ENCODE data around the gene MAP1S.

MAP1S gene

DNA sequence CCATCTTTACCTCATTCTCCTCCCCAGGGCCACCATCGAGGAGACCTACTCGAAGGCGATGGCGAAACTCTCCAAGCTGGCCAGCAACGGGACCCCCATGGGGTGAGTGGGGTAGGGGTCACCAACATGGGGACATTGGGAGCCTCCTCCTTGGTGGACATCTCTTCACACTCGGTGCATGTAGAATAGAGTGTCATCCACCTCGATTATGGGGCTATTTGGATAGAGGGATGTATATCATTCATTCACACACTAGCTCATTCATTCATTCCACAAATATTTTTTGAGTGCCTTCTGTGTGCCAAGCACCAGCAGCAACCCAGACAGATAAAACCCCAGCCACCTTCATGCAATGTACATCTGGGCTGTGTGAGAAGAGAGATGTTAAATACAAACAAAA lies 45.1 kb downstream of the MAP1S start:
- H3K9me3 ChIP-seq (ENCODE audit: severe bottlenecking) = no peaks in the 10 kb centered on the region
- H3K4me3 ChIP-seq (ENCODE audit: low read depth, low read length) = no peak overlapping the region
- no peaks in the 10 kb centered on the region for H3K27me3 ChIP-seq (ENCODE audit: insufficient read depth, low read depth, severe bottlenecking)
- TF ChIP-seq, protein P1, sequence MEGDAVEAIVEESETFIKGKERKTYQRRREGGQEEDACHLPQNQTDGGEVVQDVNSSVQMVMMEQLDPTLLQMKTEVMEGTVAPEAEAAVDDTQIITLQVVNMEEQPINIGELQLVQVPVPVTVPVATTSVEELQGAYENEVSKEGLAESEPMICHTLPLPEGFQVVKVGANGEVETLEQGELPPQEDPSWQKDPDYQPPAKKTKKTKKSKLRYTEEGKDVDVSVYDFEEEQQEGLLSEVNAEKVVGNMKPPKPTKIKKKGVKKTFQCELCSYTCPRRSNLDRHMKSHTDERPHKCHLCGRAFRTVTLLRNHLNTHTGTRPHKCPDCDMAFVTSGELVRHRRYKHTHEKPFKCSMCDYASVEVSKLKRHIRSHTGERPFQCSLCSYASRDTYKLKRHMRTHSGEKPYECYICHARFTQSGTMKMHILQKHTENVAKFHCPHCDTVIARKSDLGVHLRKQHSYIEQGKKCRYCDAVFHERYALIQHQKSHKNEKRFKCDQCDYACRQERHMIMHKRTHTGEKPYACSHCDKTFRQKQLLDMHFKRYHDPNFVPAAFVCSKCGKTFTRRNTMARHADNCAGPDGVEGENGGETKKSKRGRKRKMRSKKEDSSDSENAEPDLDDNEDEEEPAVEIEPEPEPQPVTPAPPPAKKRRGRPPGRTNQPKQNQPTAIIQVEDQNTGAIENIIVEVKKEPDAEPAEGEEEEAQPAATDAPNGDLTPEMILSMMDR (IDR thresholded peaks at IDR 0.05; ENCODE audit: low read depth, low read length) = no peak
- H3K36me3 ChIP-seq = peaks cover 7% of the 10 kb centered on the region; the same call in 1 of the 2 replicates
- H3K27ac ChIP-seq = no peak overlapping the region
- DNase-seq = no peak

DNA sequence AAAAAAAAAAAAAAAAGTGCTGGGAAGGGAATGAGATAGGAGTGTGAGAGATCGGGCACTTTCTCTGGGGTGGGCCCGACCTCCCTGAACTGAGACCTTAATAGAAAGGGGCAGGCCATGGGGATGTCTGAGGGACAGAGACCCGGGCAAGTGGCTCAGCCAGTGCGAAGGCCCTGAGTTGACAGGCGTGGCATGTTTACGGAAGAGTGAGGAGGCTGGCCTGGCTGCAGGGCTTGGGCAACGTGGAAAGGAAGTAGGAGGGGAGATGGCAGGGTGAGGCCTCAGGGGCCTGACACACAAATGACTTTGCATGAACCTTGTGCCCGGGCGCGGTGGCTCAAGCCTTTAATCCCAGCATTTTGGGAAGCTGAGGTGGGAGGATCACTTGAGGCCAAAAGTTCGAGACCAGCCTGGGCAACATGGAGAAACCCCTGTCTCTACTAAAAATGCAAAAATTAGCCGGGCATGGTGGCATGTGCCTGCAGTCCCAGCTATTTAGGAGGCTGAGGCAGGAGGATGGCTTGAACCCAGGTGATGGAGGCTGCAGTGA lies 45.9 kb downstream of the MAP1S start:
- TF ChIP-seq, protein P1 (IDR thresholded peaks at IDR 0.05; ENCODE audit: low read depth, low read length) = no peak
- peaks cover 7% of the 10 kb centered on the region; the same call in 1 of the 2 replicates for H3K36me3 ChIP-seq
- H3K4me3 ChIP-seq (ENCODE audit: low read depth, low read length) = no peak overlapping the region
- no peaks in the 10 kb centered on the region for H3K9me3 ChIP-seq (ENCODE audit: severe bottlenecking)
- DNase-seq = no peak
- no peak overlapping the region for H3K27ac ChIP-seq
- no peaks in the 10 kb centered on the region for H3K27me3 ChIP-seq (ENCODE audit: insufficient read depth, low read depth, severe bottlenecking)

- peak overlapping the region; percentile 40; the same call in 1 of the 2 replicates for H3K27ac ChIP-seq
- peak; percentile 94 for DNase-seq
- H3K9me3 ChIP-seq (ENCODE audit: severe bottlenecking) = no peaks in the 10 kb centered on the region
- no peaks in the 10 kb centered on the region for H3K27me3 ChIP-seq (ENCODE audit: insufficient read depth, low read depth, severe bottlenecking)
- H3K36me3 ChIP-seq = peaks cover 7% of the 10 kb centered on the region; the same call in 1 of the 2 replicates
- H3K4me3 ChIP-seq (ENCODE audit: low read depth, low read length) = peak overlapping the region; percentile 23
- TF ChIP-seq, protein P1 (IDR thresholded peaks at IDR 0.05; ENCODE audit: low read depth, low read length) = peak; percentile 99
Measured at GRCh38 chr19:17766543-17767131, 47.4 kb downstream of the MAP1S start.

- Histone ChIP-seq H3K27me3 (ENCODE audit: insufficient read depth, low read depth, severe bottlenecking) (no peaks in the 10 kb centered on the region), H3K27ac (no peak overlapping the region), H3K9me3 (ENCODE audit: severe bottlenecking) (no peaks in the 10 kb centered on the region), H3K4me3 (ENCODE audit: low read depth, low read length) (no peak overlapping the region), H3K36me3 (peaks cover 14% of the 10 kb centered on the region)
- no peak for DNase-seq
- TF ChIP-seq, protein P1 (IDR thresholded peaks at IDR 0.05; ENCODE audit: low read depth, low read length) = no peak
Measured at GRCh38 chr19:17767559-17767958, 48.3 kb downstream of the MAP1S start.

GRCh38 chr19:17770613-17771012 lies 51.3 kb downstream of the MAP1S start:
- Histone ChIP-seq H3K4me3 (ENCODE audit: low read depth, low read length) (no peak overlapping the region), H3K27me3 (ENCODE audit: insufficient read depth, low read depth, severe bottlenecking) (no peaks in the 10 kb centered on the region), H3K36me3 (peaks cover 9% of the 10 kb centered on the region), H3K9me3 (ENCODE audit: severe bottlenecking) (no peaks in the 10 kb centered on the region), H3K27ac (no peak overlapping the region)
- TF ChIP-seq, protein P1 (IDR thresholded peaks at IDR 0.05; ENCODE audit: low read depth, low read length) = no peak
- no peak for DNase-seq

DNA sequence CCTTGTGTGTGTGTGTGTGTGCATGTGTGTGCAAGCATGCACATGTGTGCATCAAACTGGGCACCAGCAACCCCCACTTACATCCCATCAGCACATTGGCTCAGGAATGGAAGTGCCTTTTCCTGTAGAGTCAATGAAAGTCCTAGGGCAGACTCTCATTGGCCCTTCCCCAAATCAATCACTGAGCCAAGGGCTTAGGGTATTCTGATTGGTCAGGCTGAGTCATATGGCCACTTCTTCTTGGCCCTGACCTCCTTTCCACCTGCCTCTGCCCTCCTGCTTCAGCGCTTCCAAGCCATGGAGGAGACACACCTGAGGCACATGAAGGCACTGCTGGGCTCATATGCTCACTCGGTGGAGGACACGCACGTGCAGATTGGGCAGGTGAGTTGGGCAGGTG lies 52.9 kb downstream of the MAP1S start:
- no peak for DNase-seq
- Histone ChIP-seq H3K27me3 (ENCODE audit: insufficient read depth, low read depth, severe bottlenecking) (no peaks in the 10 kb centered on the region), H3K27ac (no peak overlapping the region), H3K36me3 (peaks cover 9% of the 10 kb centered on the region), H3K9me3 (ENCODE audit: severe bottlenecking) (no peaks in the 10 kb centered on the region), H3K4me3 (ENCODE audit: low read depth, low read length) (no peak overlapping the region)
- TF ChIP-seq, protein P1 (IDR thresholded peaks at IDR 0.05; ENCODE audit: low read depth, low read length) = no peak
